B cell (primary cell): ENCODE measurements around the gene BTBD10. TPM values are rescaled to one million over a fixed set of nuclear protein-coding genes. Genes with fewer than 3 reads are reported as not detected.

Source experiments
- ATAC-seq: fragments of 200-7000 bp; cut with Tn5 transposase; one replicate; pipeline ENCODE4 v1.10.0; 2021; ENCODE audit warnings: low read depth, mild to moderate bottlenecking, moderate number of reproducible peaks, moderate library complexity
- CTCF ChIA-PET: fragments of 350-600 bp; sonication (Branson Sonifier 250); formaldehyde crosslinking; loops from one replicate; lab custom pipeline; 2021; ENCODE audit warnings: antibody characterized with exemption, inconsistent platforms; lab: Charles Lee
- POLR2A ChIA-PET: fragments of 350-600 bp; sonication (Branson Sonifier 250); formaldehyde crosslinking; loops from one replicate; lab custom pipeline; 2021; ENCODE audit warnings: antibody characterized with exemption; lab: Charles Lee
- DNase-seq: peaks from one replicate; pipeline ENCODE4 v3.0.0; 2013
- H2AFZ ChIP-seq: 2 replicates; pipeline ENCODE4 v1.6.1; 2012; ENCODE audit warnings: mild to moderate bottlenecking, low read depth, low read length; ENCODE audit not compliant: insufficient read depth, poor library complexity, severe bottlenecking
- H3K27ac ChIP-seq, 2 donors: 1 replicate in 1 of 2; 2 replicates in 1 of 2; pipeline ENCODE4 v1.5.1; 2012 to 2013; ENCODE audit warnings: low read length in 2 of 2, mild to moderate bottlenecking in 2 of 2, moderate library complexity in 1 of 2
- H3K27me3 ChIP-seq, 4 experiments: fragments of 200-600 bp in 1 of 4; sonication (generic) in 1 of 4; replicated peaks in 1 of 4; 1 replicate in 2 of 4; 2 replicates in 2 of 4; pipeline versions ENCODE4 v1.6.1 to v1.7.0; 2013 to 2016; ENCODE audit warnings: low read length in 3 of 4, mild to moderate bottlenecking in 2 of 4, mixed read lengths in 1 of 4, moderate library complexity in 1 of 4; ENCODE audit not compliant: insufficient read depth in 4 of 4, control insufficient read depth in 3 of 4; ENCODE audit errors: control extremely low read depth in 1 of 4
- H3K36me3 ChIP-seq, 2 experiments: replicated peaks in 1 of 2; 1 replicate in 1 of 2; 2 replicates in 1 of 2; pipeline versions ENCODE4 v1.6.1 to v1.7.1; 2013; ENCODE audit warnings: low read length in 1 of 2; ENCODE audit not compliant: insufficient read depth in 2 of 2, control insufficient read depth in 1 of 2; ENCODE audit errors: control extremely low read depth in 1 of 2, extremely low read depth in 1 of 2
- H3K4me1 ChIP-seq, 2 donors: fragments of 200-600 bp in 1 of 2; sonication (generic) in 1 of 2; 1 replicate in 1 of 2; 2 replicates in 1 of 2; pipeline versions ENCODE4 v1.5.1 to v1.6.1; 2013 to 2017; ENCODE audit warnings: low read length in 2 of 2; ENCODE audit not compliant: control insufficient read depth in 2 of 2, insufficient read depth in 2 of 2
- H3K4me2 ChIP-seq: replicated peaks from 2 replicates; pipeline ENCODE3; 2012; ENCODE audit warnings: mild to moderate bottlenecking, low read depth, low read length; ENCODE audit not compliant: poor library complexity, severe bottlenecking
- H3K4me3 ChIP-seq, 5 experiments: fragments of 200-600 bp in 1 of 5; sonication (generic) in 1 of 5; 1 replicate in 3 of 5; 2 replicates in 2 of 5; pipeline versions ENCODE4 v1.5.1 to v1.7.0; 2011 to 2016; ENCODE audit warnings: low read length in 4 of 5, mild to moderate bottlenecking in 4 of 5, low read depth in 2 of 5, control low read depth in 1 of 5, moderate library complexity in 1 of 5; ENCODE audit not compliant: insufficient read depth in 1 of 5; ENCODE audit errors: control extremely low read depth in 1 of 5, extremely low read depth in 1 of 5
- H3K79me2 ChIP-seq: fragments of 200-600 bp; sonication (generic); one replicate; pipeline ENCODE4 v1.6.0; 2016; ENCODE audit warnings: low read length; ENCODE audit not compliant: control insufficient read depth, insufficient read depth
- H3K9ac ChIP-seq: fragments of 200-600 bp; sonication (generic); 2 replicates; pipeline ENCODE4 v1.6.1; 2017; ENCODE audit warnings: mild to moderate bottlenecking, low read length, moderate library complexity
- H3K9me3 ChIP-seq, 3 donors: one replicate each; pipeline versions ENCODE4 v1.6.1 to v1.7.1; 2013; ENCODE audit warnings: low read length in 2 of 3; ENCODE audit not compliant: control insufficient read depth in 2 of 3, insufficient read depth in 1 of 3; ENCODE audit errors: control extremely low read depth in 1 of 3
- H4K20me1 ChIP-seq: 2 replicates; pipeline ENCODE4 v1.6.0; 2012; ENCODE audit warnings: mild to moderate bottlenecking, low read length; ENCODE audit not compliant: insufficient read depth, control insufficient read depth, poor library complexity, severe bottlenecking
- H3K27ac Mint-ChIP-seq: one replicate; pipeline ENCODE4 v1.8.0; 2021; ENCODE audit warnings: mixed read lengths
- H3K27me3 Mint-ChIP-seq: one replicate; pipeline ENCODE4 v1.8.0; 2021; ENCODE audit warnings: mixed read lengths
- H3K4me1 Mint-ChIP-seq: one replicate; pipeline ENCODE4 v1.8.0; 2021; ENCODE audit warnings: mixed read lengths
- H3K4me3 Mint-ChIP-seq: one replicate; pipeline ENCODE4 v1.8.0; 2021; ENCODE audit warnings: mixed read lengths
- H3K9me3 Mint-ChIP-seq: one replicate; pipeline ENCODE4 v1.8.0; 2022; ENCODE audit warnings: mixed read lengths; ENCODE audit not compliant: insufficient read depth
- EZH2 ChIP-seq: IDR thresholded peaks from 2 replicates; pipeline ENCODE4 v1.6.1; 2012; ENCODE audit warnings: borderline replicate concordance, low read depth, mild to moderate bottlenecking, moderate library complexity, low read length; ENCODE audit not compliant: insufficient read depth, poor library complexity, severe bottlenecking
- WGBS: methylation state at CpG from one replicate; pipeline ENCODE4 v1.1.5; 2013; ENCODE audit warnings: missing lambda C conversion rate; ENCODE audit not compliant: insufficient coverage; 5-methylcytosine and 5-hydroxymethylcytosine counted together
- intact Hi-C: fragments of 100-400 bp; cut with micrococcal nuclease; formaldehyde crosslinking; loops from one replicate; pipeline ENCODE4 v1.10.0; 2022
- polyA plus RNA-seq: library from polyadenylated mRNA; depleted of rRNA; stranded (reverse); fragments of >200 nt; gene quantifications from 2 replicates; pipeline ENCODE4 v1.2.3, GENCODE V29; 2012
- total RNA-seq, 2 donors: library from RNA; stranded (reverse); fragments of 120-200 nt in 1 of 2; gene quantifications; 1 replicate in 1 of 2; 2 replicates in 1 of 2; pipeline versions ENCODE4 v1.2.3 to v1.2.4, GENCODE V29; 2013 to 2022
- TF ChIP-seq, protein P1 (sequence below): fragments of 200-600 bp; IDR thresholded peaks from one replicate; pipeline ENCODE4 v1.8.0; 2022; ENCODE audit warnings: antibody characterized with exemption, mild to moderate bottlenecking

Gene BTBD10
- total and polyA plus RNA-seq, 2 donors (not counting 1 experiment from before 2014, with no cell fraction given): 8.2 to 19.6 TPM

- peaks cover 37% of the 10 kb centered on the region for H3K4me1 Mint-ChIP-seq
- H3K9ac ChIP-seq: no peak overlapping the region
- peaks cover 0 to 5% (median 4%) of the 10 kb centered on the region in 3 donors for H3K9me3 ChIP-seq
- ChIA-PET CTCF (interaction anchor here (1.4 kb wide), 1 partner anchor 14 kb away, joined by 3 read pairs; the partner anchor contains the start of gene BTBD10), POLR2A (no interaction called here)
- ATAC-seq (no peak), DNase-seq (no peak)
- intact Hi-C loops: no loop called here
- TF ChIP-seq, protein P1, sequence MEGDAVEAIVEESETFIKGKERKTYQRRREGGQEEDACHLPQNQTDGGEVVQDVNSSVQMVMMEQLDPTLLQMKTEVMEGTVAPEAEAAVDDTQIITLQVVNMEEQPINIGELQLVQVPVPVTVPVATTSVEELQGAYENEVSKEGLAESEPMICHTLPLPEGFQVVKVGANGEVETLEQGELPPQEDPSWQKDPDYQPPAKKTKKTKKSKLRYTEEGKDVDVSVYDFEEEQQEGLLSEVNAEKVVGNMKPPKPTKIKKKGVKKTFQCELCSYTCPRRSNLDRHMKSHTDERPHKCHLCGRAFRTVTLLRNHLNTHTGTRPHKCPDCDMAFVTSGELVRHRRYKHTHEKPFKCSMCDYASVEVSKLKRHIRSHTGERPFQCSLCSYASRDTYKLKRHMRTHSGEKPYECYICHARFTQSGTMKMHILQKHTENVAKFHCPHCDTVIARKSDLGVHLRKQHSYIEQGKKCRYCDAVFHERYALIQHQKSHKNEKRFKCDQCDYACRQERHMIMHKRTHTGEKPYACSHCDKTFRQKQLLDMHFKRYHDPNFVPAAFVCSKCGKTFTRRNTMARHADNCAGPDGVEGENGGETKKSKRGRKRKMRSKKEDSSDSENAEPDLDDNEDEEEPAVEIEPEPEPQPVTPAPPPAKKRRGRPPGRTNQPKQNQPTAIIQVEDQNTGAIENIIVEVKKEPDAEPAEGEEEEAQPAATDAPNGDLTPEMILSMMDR: no peak
- TF ChIP-seq EZH2: no peak
- no peaks in the 10 kb centered on the region for H3K27me3 Mint-ChIP-seq
- no peak overlapping the region for H3K4me2 ChIP-seq
- H2AFZ ChIP-seq: no peak overlapping the region
- H3K27ac ChIP-seq: no peak overlapping the region
- no peak overlapping the region for H3K27ac Mint-ChIP-seq
- H3K4me1 ChIP-seq: peaks cover 0 to 3% of the 10 kb centered on the region in 2 donors
- peaks cover 33% of the 10 kb centered on the region for H4K20me1 ChIP-seq
- no peak overlapping the region for H3K4me3 Mint-ChIP-seq
- H3K36me3 ChIP-seq: no peaks in the 10 kb centered on the region
- no peaks in the 10 kb centered on the region for H3K27me3 ChIP-seq
- no peak overlapping the region for H3K4me3 ChIP-seq
- H3K79me2 ChIP-seq: peaks cover 78% of the 10 kb centered on the region
- no CpG with 5 or more reads among the region's 2 CpGs for WGBS
- H3K9me3 Mint-ChIP-seq: peaks cover 13% of the 10 kb centered on the region
These were observed 14.1 kb downstream of the BTBD10 start for GRCh38 chr11:13448876-13449275.

GRCh38 chr11:13446444-13446843 lies 16.6 kb downstream of the BTBD10 start:
- H2AFZ ChIP-seq: no peak overlapping the region
- Mint-ChIP-seq H3K4me1 (peaks cover 28% of the 10 kb centered on the region), H3K27me3 (no peaks in the 10 kb centered on the region), H3K9me3 (peaks cover 9% of the 10 kb centered on the region), H3K27ac (no peak overlapping the region), H3K4me3 (no peak overlapping the region)
- H3K4me1 ChIP-seq: peaks cover 0 to 3% of the 10 kb centered on the region in 2 donors
- peaks cover 0 to 4% (median 0%) of the 10 kb centered on the region in 3 donors for H3K9me3 ChIP-seq
- peaks cover 79% of the 10 kb centered on the region for H3K79me2 ChIP-seq
- no peak overlapping the region for H3K4me2 ChIP-seq
- no peak overlapping the region for H3K9ac ChIP-seq
- H4K20me1 ChIP-seq: peaks cover 44% of the 10 kb centered on the region
- H3K27ac ChIP-seq: no peak overlapping the region
- no peak for DNase-seq
- peaks cover 0 to 2% of the 10 kb centered on the region in 2 experiments for H3K36me3 ChIP-seq
- H3K4me3 ChIP-seq: no peak overlapping the region
- intact Hi-C loops: no loop called here
- ChIA-PET POLR2A (no interaction called here), CTCF (no interaction called here)
- TF ChIP-seq EZH2: no peak
- TF ChIP-seq, protein P1: no peak
- no peaks in the 10 kb centered on the region for H3K27me3 ChIP-seq
- ATAC-seq: no peak
